Astrocyte of the cerebellum (primary cell): ENCODE data around the gene MGAT5B.

ENCODE experiments used
- DNase-seq: peaks from one replicate; pipeline ENCODE4 v3.0.0-alpha.2; 2011; ENCODE audit warnings: low read depth
- H3K4me3 ChIP-seq: 2 replicates; pipeline ENCODE4 v1.5.1; 2011; ENCODE audit warnings: mild to moderate bottlenecking, low read depth, low read length, moderate library complexity
- CTCF ChIP-seq: IDR thresholded peaks from 2 replicates; pipeline ENCODE4 v1.5.1; 2012; ENCODE audit warnings: low read length, low read depth, moderate library complexity, mild to moderate bottlenecking; ENCODE audit errors: missing control alignments
- in situ Hi-C: cut with HindIII; loops from 2 replicates; pipeline ENCODE4 v1.10.0; 2017; ENCODE audit warnings: low sequenced_read_pairs

The MGAT5B gene

GRCh38 chr17:76938009-76938408 lies 69.8 kb downstream of the MGAT5B start:
- H3K4me3 ChIP-seq, result no peak overlapping the region
- DNase-seq, result no peak
- in situ Hi-C loops, result no loop called here
- no peak for TF ChIP-seq CTCF

GRCh38 chr17:76940295-76940694 lies 72.1 kb downstream of the MGAT5B start:
- no peak for TF ChIP-seq CTCF
- in situ Hi-C loops, result no loop called here
- H3K4me3 ChIP-seq, result no peak overlapping the region
- DNase-seq, result no peak

- H3K4me3 ChIP-seq, result no peak overlapping the region
- in situ Hi-C loops, result no loop called here
- no peak for DNase-seq
- TF ChIP-seq CTCF, result peak; percentile 26
Measured at GRCh38 chr17:76940738-76941350, 72.6 kb downstream of the MGAT5B start.

GRCh38 chr17:76943202-76943601 lies 75.0 kb downstream of the MGAT5B start:
- DNase-seq, result no peak
- H3K4me3 ChIP-seq, result no peak overlapping the region
- TF ChIP-seq CTCF, result no peak
- in situ Hi-C loops, result no loop called here

GRCh38 chr17:76943781-76944213 lies 75.6 kb downstream of the MGAT5B start:
- in situ Hi-C loops, result no loop called here
- no peak overlapping the region for H3K4me3 ChIP-seq
- DNase-seq, result no peak
- no peak for TF ChIP-seq CTCF

GRCh38 chr17:76944477-76944876 lies 76.3 kb downstream of the MGAT5B start:
- in situ Hi-C loops, result no loop called here
- no peak for TF ChIP-seq CTCF

More at GRCh38 chr17:76944477-76944876, 76.3 kb downstream of the MGAT5B start:
- no peak overlapping the region for H3K4me3 ChIP-seq
- DNase-seq, result no peak
